ENCODE measurements around the gene OLA1. TPM values are rescaled to one million over a fixed set of nuclear protein-coding genes. Genes with fewer than 3 reads are reported as not detected.

Gene OLA1
- total and polyA plus RNA-seq, 2 of the 13 experiments (the other 11 are each of a cell fraction or from before 2014, with no cell fraction given) = 153 to 241 TPM

- H2AFZ ChIP-seq (ENCODE audit: low read length) = no peak overlapping the region
- WGBS (ENCODE audit: low lambda C conversion rate) = 0% methylated on average over 1 of the region's 1 CpG
- H3K4me1 ChIP-seq (ENCODE audit: insufficient read depth, low read length) = no peaks in the 10 kb centered on the region
- intact Hi-C loops (cut with micrococcal nuclease; ENCODE audit: unreplicated experiment) (no loop called here), in situ Hi-C loops (cut with HindIII; ENCODE audit: extremely low pct_ligation_motif_present, low pct_unique_long_range_greater_than_20kb) (no loop called here)
- H3K79me2 ChIP-seq (ENCODE audit: insufficient read depth, low read length) = no peaks in the 10 kb centered on the region
- no peak; the same call in 2 of the 3 replicates for ATAC-seq
- H3K4me2 ChIP-seq (ENCODE audit: low read depth, low read length) = no peak overlapping the region
- no peak for DNase-seq (ENCODE audit: low spot score)
- peaks cover 0 to 37% of the 10 kb centered on the region in 2 experiments; a peak in 3 of 5 replicates for H3K27me3 ChIP-seq (ENCODE audit: control insufficient read depth in 1 of 2, insufficient read depth in 2 of 2, low read length in 2 of 2)
- no peak overlapping the region for H3K4me3 ChIP-seq (replicated peaks in 1 of 3; ENCODE audit: insufficient read depth in 1 of 3, low read depth in 2 of 3, low read length in 3 of 3)
- H3K27ac ChIP-seq (ENCODE audit: extremely low read length, insufficient read depth, low read length) = no peak overlapping the region
- H3K9me3 ChIP-seq (ENCODE audit: low read length) = no peaks in the 10 kb centered on the region
- FAIRE-seq = no peak
- no peaks in the 10 kb centered on the region for H4K20me1 ChIP-seq (ENCODE audit: insufficient read depth, low read length)
- CTCF ChIA-PET (ENCODE audit: low intra/inter-chr PET ratio, low total read pairs) = no interaction called here
- BruUV-seq (replicated peaks) = no TSS peak
- no peak for TF ChIP-seq ZNF546 (CRISPR knock-in tag; conservative IDR thresholded peaks at IDR 0.05)
- no peak for TF ChIP-seq SP1 (IDR thresholded peaks at IDR 0.05)
- no peak for TF ChIP-seq SP1 (CRISPR knock-in tag; IDR thresholded peaks at IDR 0.05)
- no peak for TF ChIP-seq YY1 (IDR thresholded peaks at IDR 0.05; ENCODE audit: insufficient read depth, insufficient replicate concordance, low read depth, low read length)
- TF ChIP-seq UBTF (CRISPR knock-in tag; IDR thresholded peaks at IDR 0.05) = no peak
- no peak for TF ChIP-seq ZNF17 (CRISPR knock-in tag; IDR thresholded peaks at IDR 0.05)
- TF ChIP-seq TSC22D2 (CRISPR knock-in tag; IDR thresholded peaks at IDR 0.05; ENCODE audit: borderline replicate concordance) = no peak
- no peak for TF ChIP-seq ZNF44 (CRISPR knock-in tag; IDR thresholded peaks at IDR 0.05)
- TF ChIP-seq PATZ1 (CRISPR knock-in tag; IDR thresholded peaks at IDR 0.05) = no peak
- TF ChIP-seq ZNF547 (CRISPR knock-in tag; IDR thresholded peaks at IDR 0.05) = no peak
- TF ChIP-seq NCOR1 (IDR thresholded peaks at IDR 0.05; ENCODE audit: borderline replicate concordance, low read length) = no peak
- POLR2A ChIA-PET = no interaction called here
- no peak overlapping the region for H3K9ac ChIP-seq (ENCODE audit: insufficient read depth, low read depth, low read length)
- no peaks in the 10 kb centered on the region for H3K36me3 ChIP-seq (replicated peaks in 1 of 2; ENCODE audit: control insufficient read depth in 1 of 2, insufficient read depth in 2 of 2, low read length in 2 of 2)
Observed at GRCh38 chr2:174281736-174282135, 33.4 kb upstream of the OLA1 start.

Data from HepG2 (cell line).